Astrocyte (in vitro differentiated cells and primary cell): ENCODE data around the gene FCRL1. TPM values are rescaled to one million over a fixed set of nuclear protein-coding genes. Genes with fewer than 3 reads are reported as not detected.

Experiments used
- DNase-seq: peaks from one replicate; pipeline ENCODE4 v3.0.0-alpha.2; 2010; ENCODE audit warnings: low read depth
- FAIRE-seq: peaks from 2 replicates; lab custom pipeline; 2011; peaks lifted over from hg19 to GRCh38; lab: Jason Lieb, UNC
- H2AFZ ChIP-seq: 2 replicates; pipeline ENCODE4 v1.6.0; 2012; ENCODE audit warnings: low read depth, low read length, inconsistent platforms
- H3K27ac ChIP-seq: 2 replicates; pipeline ENCODE4 v1.5.1; 2011; ENCODE audit warnings: low read depth, low read length, inconsistent platforms
- H3K27me3 ChIP-seq: 2 replicates; pipeline ENCODE4 v1.6.0; 2011; ENCODE audit warnings: low read length, inconsistent platforms; ENCODE audit not compliant: insufficient read depth
- H3K36me3 ChIP-seq: 2 replicates; pipeline ENCODE4 v1.5.1; 2011; ENCODE audit warnings: low read length, inconsistent platforms; ENCODE audit not compliant: insufficient read depth
- H3K4me1 ChIP-seq: 2 replicates; pipeline ENCODE4 v1.5.1; 2011; ENCODE audit warnings: low read length, inconsistent platforms; ENCODE audit not compliant: insufficient read depth
- H3K4me2 ChIP-seq: 2 replicates; pipeline ENCODE4 v1.6.0; 2012; ENCODE audit warnings: low read length, inconsistent platforms
- H3K4me3 ChIP-seq: 2 replicates; pipeline ENCODE4 v1.5.1; 2011; ENCODE audit warnings: low read depth, mild to moderate bottlenecking, low read length, inconsistent platforms; ENCODE audit not compliant: insufficient read depth
- H3K79me2 ChIP-seq: 2 replicates; pipeline ENCODE4 v1.6.0; 2012; ENCODE audit warnings: mild to moderate bottlenecking, low read length, inconsistent platforms; ENCODE audit not compliant: insufficient read depth
- H3K9ac ChIP-seq: 2 replicates; pipeline ENCODE4 v1.6.0; 2012; ENCODE audit warnings: mild to moderate bottlenecking, low read length, inconsistent platforms
- H3K9me3 ChIP-seq: 2 replicates; pipeline ENCODE4 v1.5.1; 2012; ENCODE audit warnings: low read depth, mild to moderate bottlenecking, low read length, inconsistent platforms; ENCODE audit not compliant: insufficient read depth
- H4K20me1 ChIP-seq: 2 replicates; pipeline ENCODE4 v1.6.0; 2012; ENCODE audit warnings: low read length, inconsistent platforms; ENCODE audit not compliant: insufficient read depth
- H3K27ac Mint-ChIP-seq: one replicate; pipeline ENCODE4 v1.8.0; 2021; ENCODE audit warnings: mild to moderate bottlenecking, mixed read lengths; ENCODE audit not compliant: unreplicated experiment
- H3K27me3 Mint-ChIP-seq: one replicate; pipeline ENCODE4 v1.8.0; 2021; ENCODE audit warnings: low read depth, mixed read lengths; ENCODE audit not compliant: unreplicated experiment
- H3K36me3 Mint-ChIP-seq: one replicate; pipeline ENCODE4 v1.8.0; 2021; ENCODE audit warnings: low read depth, mixed read lengths; ENCODE audit not compliant: unreplicated experiment
- H3K4me1 Mint-ChIP-seq: one replicate; pipeline ENCODE4 v1.8.0; 2021; ENCODE audit warnings: low read depth, mixed read lengths; ENCODE audit not compliant: unreplicated experiment
- H3K4me3 Mint-ChIP-seq: one replicate; pipeline ENCODE4 v1.8.0; 2021; ENCODE audit warnings: mild to moderate bottlenecking, moderate library complexity, mixed read lengths; ENCODE audit not compliant: unreplicated experiment
- H3K9me3 Mint-ChIP-seq: one replicate; pipeline ENCODE4 v1.8.0; 2021; ENCODE audit warnings: mild to moderate bottlenecking, mixed read lengths; ENCODE audit not compliant: unreplicated experiment
- EZH2 ChIP-seq: IDR thresholded peaks from 2 replicates; pipeline ENCODE4 v1.6.1; 2012; ENCODE audit warnings: mild to moderate bottlenecking, low read length, inconsistent platforms; ENCODE audit not compliant: insufficient read depth
- total RNA-seq: library from RNA; stranded (reverse); gene quantifications from 2 replicates; pipeline ENCODE4 v1.2.1, GENCODE V29; 2021
- TF ChIP-seq, protein P1 (sequence below): IDR thresholded peaks from 2 replicates; pipeline ENCODE4 v1.5.1; 2011; ENCODE audit warnings: low read depth, mild to moderate bottlenecking, inconsistent platforms, low read length, moderate library complexity; ENCODE audit not compliant: insufficient read depth

FCRL1 gene
- total RNA-seq, 1 donor from 2014 or later: not detected

DNA sequence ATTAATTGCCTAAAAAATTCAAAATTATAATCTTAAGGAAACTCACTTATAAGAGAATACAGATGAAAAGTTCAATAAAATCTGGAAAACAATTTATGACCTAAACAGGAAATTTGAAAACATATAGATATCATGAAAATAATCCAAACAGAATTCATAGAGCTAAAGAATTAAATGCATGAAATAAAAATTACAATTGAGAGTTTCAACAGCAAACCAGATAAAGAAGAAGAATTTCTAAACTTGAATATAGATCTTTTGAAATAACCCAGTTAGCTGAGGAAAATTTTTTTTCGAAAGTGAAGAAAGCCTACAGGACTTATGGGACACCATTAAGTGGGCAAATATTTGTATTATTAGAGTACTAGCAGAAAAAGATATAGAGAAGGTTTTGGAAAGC, 6.7 kb downstream of the FCRL1 start:
- H3K27ac Mint-ChIP-seq: no peak overlapping the region
- H3K36me3 Mint-ChIP-seq: no peaks in the 10 kb centered on the region
- H3K4me3 Mint-ChIP-seq: no peak overlapping the region
- H4K20me1 ChIP-seq: no peaks in the 10 kb centered on the region
- H3K36me3 ChIP-seq: no peaks in the 10 kb centered on the region
- FAIRE-seq (no peak), DNase-seq (no peak)
- H3K9me3 ChIP-seq: peaks cover 9% of the 10 kb centered on the region
- peaks cover 3% of the 10 kb centered on the region for H3K27me3 Mint-ChIP-seq
- no peaks in the 10 kb centered on the region for H3K4me1 ChIP-seq
- H2AFZ ChIP-seq: no peak overlapping the region
- H3K27ac ChIP-seq: no peak overlapping the region
- no peak overlapping the region for H3K4me3 ChIP-seq
- TF ChIP-seq, protein P1, sequence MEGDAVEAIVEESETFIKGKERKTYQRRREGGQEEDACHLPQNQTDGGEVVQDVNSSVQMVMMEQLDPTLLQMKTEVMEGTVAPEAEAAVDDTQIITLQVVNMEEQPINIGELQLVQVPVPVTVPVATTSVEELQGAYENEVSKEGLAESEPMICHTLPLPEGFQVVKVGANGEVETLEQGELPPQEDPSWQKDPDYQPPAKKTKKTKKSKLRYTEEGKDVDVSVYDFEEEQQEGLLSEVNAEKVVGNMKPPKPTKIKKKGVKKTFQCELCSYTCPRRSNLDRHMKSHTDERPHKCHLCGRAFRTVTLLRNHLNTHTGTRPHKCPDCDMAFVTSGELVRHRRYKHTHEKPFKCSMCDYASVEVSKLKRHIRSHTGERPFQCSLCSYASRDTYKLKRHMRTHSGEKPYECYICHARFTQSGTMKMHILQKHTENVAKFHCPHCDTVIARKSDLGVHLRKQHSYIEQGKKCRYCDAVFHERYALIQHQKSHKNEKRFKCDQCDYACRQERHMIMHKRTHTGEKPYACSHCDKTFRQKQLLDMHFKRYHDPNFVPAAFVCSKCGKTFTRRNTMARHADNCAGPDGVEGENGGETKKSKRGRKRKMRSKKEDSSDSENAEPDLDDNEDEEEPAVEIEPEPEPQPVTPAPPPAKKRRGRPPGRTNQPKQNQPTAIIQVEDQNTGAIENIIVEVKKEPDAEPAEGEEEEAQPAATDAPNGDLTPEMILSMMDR: no peak
- TF ChIP-seq EZH2: no peak
- no peaks in the 10 kb centered on the region for H3K79me2 ChIP-seq
- peaks cover 9% of the 10 kb centered on the region for H3K9me3 Mint-ChIP-seq
- no peaks in the 10 kb centered on the region for H3K4me1 Mint-ChIP-seq
- no peaks in the 10 kb centered on the region for H3K27me3 ChIP-seq
- no peak overlapping the region for H3K9ac ChIP-seq
- no peak overlapping the region for H3K4me2 ChIP-seq

DNA sequence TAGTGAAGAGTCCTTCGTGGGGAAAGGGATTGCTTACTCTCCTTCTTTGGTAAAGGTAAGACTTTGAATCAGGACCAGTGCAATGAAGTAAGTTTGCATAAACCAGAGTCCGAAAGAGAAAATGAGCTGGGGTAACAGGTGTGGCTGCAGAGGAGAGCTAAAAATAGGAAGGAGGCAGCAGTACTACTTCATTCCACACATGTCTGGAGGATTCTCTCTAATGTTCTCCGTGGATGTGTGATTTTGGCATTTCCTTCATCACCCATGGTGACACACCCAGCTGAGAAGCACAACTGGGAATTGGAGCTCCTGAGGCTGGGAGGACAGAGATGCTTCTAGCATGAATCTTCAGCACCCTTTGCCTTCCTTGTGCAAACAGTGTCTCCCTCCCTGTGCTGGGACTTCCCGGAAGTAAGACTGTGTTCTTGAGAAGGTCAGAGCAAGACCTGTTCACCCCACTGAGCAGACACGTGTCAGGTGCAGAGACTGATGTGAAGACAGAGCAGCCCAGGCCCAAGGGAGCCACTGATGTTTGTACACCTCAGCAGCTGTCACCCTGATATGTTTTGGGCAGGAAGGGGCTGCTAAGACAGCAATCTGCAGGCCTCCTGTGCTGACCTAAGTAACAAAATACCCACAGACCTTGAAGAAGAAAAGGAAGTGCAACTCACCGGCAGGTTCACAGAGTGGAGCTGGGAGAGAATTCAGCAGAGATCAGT, 13.3 kb downstream of the FCRL1 start:
- Histone ChIP-seq H3K4me3 (no peak overlapping the region), H2AFZ (no peak overlapping the region), H3K4me2 (no peak overlapping the region), H3K36me3 (no peaks in the 10 kb centered on the region), H3K4me1 (no peaks in the 10 kb centered on the region), H3K79me2 (no peaks in the 10 kb centered on the region), H3K27me3 (no peaks in the 10 kb centered on the region), H3K9ac (no peak overlapping the region), H4K20me1 (no peaks in the 10 kb centered on the region), H3K27ac (no peak overlapping the region), H3K9me3 (peaks cover 2% of the 10 kb centered on the region)
- FAIRE-seq (no peak), DNase-seq (no peak)
- Mint-ChIP-seq H3K27ac (no peak overlapping the region), H3K36me3 (no peaks in the 10 kb centered on the region), H3K4me3 (no peak overlapping the region), H3K27me3 (peaks cover 30% of the 10 kb centered on the region), H3K4me1 (peaks cover 4% of the 10 kb centered on the region), H3K9me3 (no peaks in the 10 kb centered on the region)
- TF ChIP-seq, protein P1: no peak
- no peak for TF ChIP-seq EZH2

DNA sequence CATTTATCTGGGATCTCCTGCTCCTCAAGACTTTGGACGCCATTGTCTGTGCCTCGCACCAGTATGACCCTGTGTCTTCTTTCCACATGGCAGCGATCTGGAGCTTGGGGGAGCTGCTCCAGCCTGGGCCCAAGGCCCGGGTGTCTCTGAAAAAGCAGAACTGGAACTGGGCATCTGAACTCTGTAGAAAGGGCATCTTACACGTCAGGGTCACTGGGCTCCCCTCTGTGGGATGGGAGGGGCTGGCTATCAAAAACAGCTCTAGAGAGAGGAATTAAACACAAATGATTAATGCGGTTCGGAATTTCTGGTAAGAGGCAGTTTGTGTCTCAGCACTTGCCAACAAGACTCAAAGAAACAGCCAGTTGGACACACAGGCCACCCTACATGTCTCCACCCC, 16.1 kb downstream of the FCRL1 start:
- Histone ChIP-seq H3K27me3 (no peaks in the 10 kb centered on the region), H3K4me1 (no peaks in the 10 kb centered on the region), H3K27ac (no peak overlapping the region), H3K4me3 (no peak overlapping the region), H3K9me3 (no peaks in the 10 kb centered on the region), H3K36me3 (no peaks in the 10 kb centered on the region), H4K20me1 (no peaks in the 10 kb centered on the region), H2AFZ (no peak overlapping the region), H3K4me2 (no peak overlapping the region), H3K9ac (no peak overlapping the region), H3K79me2 (no peaks in the 10 kb centered on the region)
- TF ChIP-seq, protein P1: no peak
- TF ChIP-seq EZH2: no peak
- Mint-ChIP-seq H3K4me3 (no peak overlapping the region), H3K27me3 (peaks cover 30% of the 10 kb centered on the region), H3K4me1 (peaks cover 4% of the 10 kb centered on the region), H3K27ac (no peak overlapping the region), H3K36me3 (no peaks in the 10 kb centered on the region), H3K9me3 (peaks cover 1% of the 10 kb centered on the region)
- no peak for FAIRE-seq
- DNase-seq: no peak
